ENCODE data around the gene CTAG1B.
"Not testable (repeated sequence)": the region's sequence is repeated elsewhere in the genome, so short reads cannot be mapped to it uniquely, and the experiment has no call there.

The CTAG1B gene

GRCh38 chrX:154584585-154585183 lies 34.4 kb downstream of the CTAG1B start, which contains the start of gene CTAG1A:
Gene CTAG1A (plus strand): TSS chrX:154585133. CDS start chrX:154585207, 74 bp downstream.
- DNase-seq (ENCODE audit: low spot score): not testable (repeated sequence)

- not testable (repeated sequence) for DNase-seq (ENCODE audit: low spot score)
These were observed 36.1 kb downstream of the CTAG1B start for GRCh38 chrX:154582994-154583393.

GRCh38 chrX:154575076-154575475 lies 44.0 kb downstream of the CTAG1B start:
- not testable (repeated sequence) for DNase-seq (ENCODE audit: low spot score)

GRCh38 chrX:154573061-154573460 lies 46.0 kb downstream of the CTAG1B start:
- not testable (repeated sequence) for DNase-seq (ENCODE audit: low spot score)

- not testable (repeated sequence) for DNase-seq (ENCODE audit: low spot score)
These were observed 48.7 kb downstream of the CTAG1B start for GRCh38 chrX:154570361-154570760.
